ENCODE results near the gene MYL6B.

- TF ChIP-seq CTCF (conservative IDR thresholded peaks at IDR 0.05; ENCODE audit: low read depth, low read length), result no peak
- no peak for TF ChIP-seq EZH2phosphoT487 (IDR thresholded peaks at IDR 0.05; ENCODE audit: borderline replicate concordance, low read length)
- TF ChIP-seq EZH2 (IDR thresholded peaks at IDR 0.05; ENCODE audit: low read length, unreplicated experiment), result no peak
These were observed 49.7 kb upstream of the MYL6B start for GRCh38 chr12:56102683-56103065.
